Astrocyte (in vitro differentiated cells and primary cell): ENCODE measurements around the gene CSNK1G2.

ENCODE experiments used
- CTCF ChIP-seq: IDR thresholded peaks from 2 replicates; pipeline ENCODE4 v1.5.1; 2011; ENCODE audit warnings: low read depth, mild to moderate bottlenecking, inconsistent platforms, low read length, moderate library complexity; ENCODE audit not compliant: insufficient read depth
- EZH2 ChIP-seq: IDR thresholded peaks from 2 replicates; pipeline ENCODE4 v1.6.1; 2012; ENCODE audit warnings: mild to moderate bottlenecking, low read length, inconsistent platforms; ENCODE audit not compliant: insufficient read depth

DNA sequence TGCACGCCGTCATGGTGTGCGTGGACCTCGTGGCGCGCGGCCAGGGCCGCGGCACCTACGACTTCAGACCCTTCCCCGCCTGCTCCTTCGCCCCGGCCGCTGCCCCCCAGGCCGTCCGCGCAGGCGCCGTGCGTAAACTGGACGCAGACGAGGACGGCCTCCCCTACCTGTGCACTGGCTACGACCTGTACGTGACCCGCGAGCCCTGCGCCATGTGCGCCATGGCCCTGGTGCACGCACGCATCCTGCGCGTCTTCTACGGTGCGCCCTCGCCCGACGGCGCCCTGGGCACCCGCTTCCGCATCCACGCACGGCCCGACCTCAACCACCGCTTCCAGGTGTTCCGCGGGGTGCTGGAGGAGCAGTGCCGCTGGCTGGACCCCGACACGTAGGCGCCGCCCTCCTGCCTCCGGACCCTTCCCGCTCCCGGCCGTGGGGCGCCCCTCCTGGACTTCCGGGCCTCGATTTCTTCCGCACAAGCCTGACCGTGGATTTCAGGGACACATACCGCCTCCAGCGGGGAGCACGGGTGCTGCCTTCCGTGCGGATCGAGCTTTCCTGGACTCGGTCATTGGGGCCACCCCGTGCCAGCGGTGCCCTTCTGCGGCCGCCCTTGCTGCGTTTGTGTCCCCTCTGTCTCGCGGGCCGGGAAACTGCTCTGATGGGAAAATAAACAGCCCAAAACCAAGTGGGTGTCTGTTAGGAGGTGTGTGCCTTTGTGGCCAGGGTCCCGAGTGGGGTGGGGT is 28.0 kb upstream of the CSNK1G2 start:
- TF ChIP-seq CTCF (no peak), EZH2 (no peak)
